ENCODE data around the gene ANP32A.

Gene ANP32A

GRCh38 chr15:68739390-68740080, 81.2 kb downstream of the ANP32A start:
- no peak for DNase-seq

GRCh38 chr15:68735610-68736009, 85.1 kb downstream of the ANP32A start:
- DNase-seq: no peak

GRCh38 chr15:68734881-68735280, 85.8 kb downstream of the ANP32A start:
- DNase-seq: no peak

- DNase-seq: no peak
Observed at GRCh38 chr15:68734352-68734751, 86.3 kb downstream of the ANP32A start.

DNA sequence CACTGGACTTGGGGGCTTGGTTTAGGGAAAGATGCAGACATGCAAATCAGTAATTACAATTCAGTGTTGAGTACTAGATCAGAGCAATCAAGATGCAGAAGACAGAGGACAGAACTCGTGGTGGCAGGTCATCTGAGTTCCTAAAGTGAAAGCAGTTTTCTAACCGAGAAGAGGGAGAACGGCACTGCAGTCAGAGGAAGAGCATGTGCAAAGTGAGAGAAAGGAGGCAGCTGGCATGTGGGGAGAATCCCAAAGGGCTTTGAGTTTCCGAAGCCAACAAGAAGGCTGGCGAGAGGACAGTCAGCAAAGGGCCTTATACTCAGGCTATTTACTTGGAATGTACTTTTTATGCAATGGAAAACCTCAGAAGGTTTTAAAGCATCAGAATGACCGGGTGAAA, 87.0 kb downstream of the ANP32A start:
- DNase-seq: no peak

- no peak for DNase-seq
Observed at GRCh38 chr15:68732451-68732850, 88.2 kb downstream of the ANP32A start.

GRCh38 chr15:68730976-68731897, 89.5 kb downstream of the ANP32A start:
- DNase-seq: no peak

DNA sequence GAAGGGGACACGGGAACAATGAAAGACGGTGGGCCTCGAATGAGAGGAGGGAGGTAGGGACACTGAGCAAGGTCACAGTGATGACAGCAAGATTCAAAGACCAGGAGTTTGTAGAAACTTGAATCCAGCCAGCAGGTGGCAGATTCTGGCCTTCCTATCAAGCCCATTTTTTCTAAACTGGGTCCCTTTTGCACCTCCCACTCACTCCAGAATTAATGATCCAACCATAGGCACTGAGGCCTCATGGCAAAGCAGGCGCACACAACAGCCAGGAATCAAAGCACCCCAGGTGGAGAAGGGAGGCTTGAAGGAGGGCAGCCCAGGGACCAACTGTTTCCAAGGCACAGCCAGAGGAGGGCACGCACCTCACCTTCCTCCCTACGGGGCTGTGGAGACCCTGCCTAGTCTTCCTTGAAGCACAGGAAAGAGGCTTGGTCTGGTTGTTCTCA, 90.2 kb downstream of the ANP32A start:
- DNase-seq: no peak

DNA sequence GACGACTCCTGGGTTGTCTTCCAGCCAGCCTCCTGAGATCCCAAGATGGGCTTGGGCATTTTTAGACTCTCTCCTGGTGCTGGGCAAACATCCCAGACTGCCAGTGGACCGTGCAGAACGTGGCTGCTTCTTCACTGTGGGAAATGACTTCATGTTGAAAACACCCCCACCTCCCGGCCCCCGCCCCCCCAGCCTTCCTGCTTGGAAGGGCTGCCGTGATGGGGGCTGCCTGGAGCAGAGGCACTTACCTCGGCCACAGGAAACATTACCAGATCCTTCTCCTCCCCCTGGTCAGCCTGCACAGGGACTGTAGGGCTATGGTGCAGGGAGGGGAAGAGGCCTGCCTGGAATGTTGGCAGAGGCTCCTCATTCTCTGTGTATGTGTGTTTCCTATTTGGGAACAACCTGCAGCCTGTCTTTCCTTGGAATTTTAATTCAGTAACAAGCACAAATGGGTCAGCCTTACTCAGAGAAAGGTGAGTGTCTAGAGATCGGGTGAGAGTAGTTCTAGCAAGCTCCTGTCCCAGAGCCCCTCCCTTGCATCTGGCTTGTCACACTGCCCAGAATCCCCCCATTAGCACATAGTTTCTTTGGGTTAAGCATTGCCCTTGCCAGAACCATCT, 90.8 kb downstream of the ANP32A start:
- no peak for DNase-seq

Measured in DMS 273 treated with DMSO at 0.1 percent for 48 hours (cell line).